Stimulated activated CD4-positive, alpha-beta T cell treated with anti-CD3 and anti-CD28 coated beads, Interleukin-4, amount 100 ng/mL, for 48 hours (primary cell): ENCODE results near the gene B4GALT3.
A peak's percentile ranks its signal among the peaks of the same experiment; 100 is the strongest.

Experiments used
- DNase-seq, 2 donors: peaks; one replicate each; pipeline ENCODE4 v3.0.0-alpha.2; 2020; ENCODE audit warnings: low read depth in 2 of 2

B4GALT3 gene

DNA sequence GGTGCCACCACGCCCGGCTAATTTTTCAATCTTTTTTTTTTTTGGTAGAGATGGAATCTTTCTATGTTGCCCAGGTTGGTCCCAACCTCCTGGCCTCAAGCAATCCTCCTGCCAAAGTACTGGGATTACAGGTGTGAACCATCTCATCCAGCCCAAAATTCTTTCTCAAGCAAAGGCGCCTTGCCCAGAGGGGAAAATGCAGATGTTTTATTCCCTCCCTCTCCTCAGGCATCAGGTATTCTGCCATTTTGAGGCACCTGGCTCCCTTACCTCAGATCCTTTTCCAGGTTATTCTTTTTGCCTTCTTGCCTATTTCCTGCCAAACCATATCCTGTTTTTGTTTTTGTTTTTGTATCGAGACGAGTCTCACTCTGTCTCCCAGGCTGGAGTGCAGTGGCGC is 11.1 kb upstream of the B4GALT3 start:
- no peak for DNase-seq

- DNase-seq = no peak
These were observed 10.0 kb upstream of the B4GALT3 start for GRCh38 chr1:161187311-161187710.

GRCh38 chr1:161185732-161186311 is 8.5 kb upstream of the B4GALT3 start:
- DNase-seq = no peak

DNA sequence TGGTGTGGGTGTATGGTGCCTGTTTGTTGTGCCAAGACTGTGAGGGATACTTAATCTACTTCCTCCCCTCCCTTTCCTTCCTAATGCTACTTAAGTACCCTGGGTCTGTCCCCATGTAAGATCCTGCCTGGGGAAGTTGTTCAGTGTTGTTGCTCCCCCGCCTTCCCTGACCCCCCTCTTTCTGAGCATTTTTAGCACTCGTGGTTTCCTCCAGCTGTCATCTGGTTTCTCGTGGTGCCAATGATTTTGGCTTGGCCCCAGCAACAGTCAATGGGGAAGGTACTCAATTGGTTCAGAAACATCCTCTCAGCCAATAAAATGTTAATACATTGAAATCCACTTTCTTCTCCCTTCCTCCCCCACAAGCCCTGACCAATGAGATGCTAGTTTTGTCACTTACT is 8.0 kb upstream of the B4GALT3 start:
- DNase-seq = peak; percentile 42 to 56

- peak in 1 of 2 donors; percentile 54 for DNase-seq
These were observed 4.9 kb upstream of the B4GALT3 start for GRCh38 chr1:161182214-161182613.

DNA sequence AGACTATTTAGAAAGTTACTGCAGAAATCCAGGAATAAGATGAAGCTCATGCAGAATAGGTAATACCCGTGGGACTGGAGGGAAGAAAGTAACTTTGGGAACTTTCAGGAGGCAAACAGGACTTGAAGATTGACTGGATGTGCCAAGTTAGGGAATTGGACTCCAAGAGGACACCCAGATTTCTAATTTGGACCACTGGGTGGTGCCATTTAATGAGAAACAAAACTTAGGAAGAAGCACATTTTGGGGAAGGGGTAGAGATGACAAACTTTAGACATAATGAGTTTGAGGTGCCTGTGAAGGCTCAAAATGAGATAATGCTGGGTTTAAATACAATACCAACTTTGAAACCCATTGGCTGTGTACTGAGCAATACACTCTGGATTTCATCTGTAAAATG is 3.3 kb upstream of the B4GALT3 start:
- no peak for DNase-seq

DNA sequence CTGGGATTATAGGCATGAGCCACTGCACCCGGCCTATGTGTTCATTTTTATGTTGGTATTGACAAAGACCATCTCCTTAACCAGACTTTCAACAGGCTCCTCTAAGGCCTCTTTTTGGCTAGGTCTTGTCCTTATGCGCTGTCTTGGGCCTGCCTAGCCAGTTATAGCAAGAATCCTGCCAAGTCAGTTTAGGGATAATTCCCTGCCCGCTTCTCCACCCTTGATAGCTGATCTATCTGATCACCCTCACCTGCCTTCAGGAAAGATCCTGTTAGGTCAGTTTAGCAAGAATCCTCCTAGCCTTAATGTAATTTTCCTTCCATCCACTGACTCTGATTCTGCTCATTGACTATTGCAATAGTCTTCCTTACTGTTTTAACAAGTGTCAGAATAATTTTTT is 2.4 kb upstream of the B4GALT3 start:
- DNase-seq = no peak

- DNase-seq = no peak
These were observed 583 bp upstream of the B4GALT3 start for GRCh38 chr1:161177936-161178244.

DNA sequence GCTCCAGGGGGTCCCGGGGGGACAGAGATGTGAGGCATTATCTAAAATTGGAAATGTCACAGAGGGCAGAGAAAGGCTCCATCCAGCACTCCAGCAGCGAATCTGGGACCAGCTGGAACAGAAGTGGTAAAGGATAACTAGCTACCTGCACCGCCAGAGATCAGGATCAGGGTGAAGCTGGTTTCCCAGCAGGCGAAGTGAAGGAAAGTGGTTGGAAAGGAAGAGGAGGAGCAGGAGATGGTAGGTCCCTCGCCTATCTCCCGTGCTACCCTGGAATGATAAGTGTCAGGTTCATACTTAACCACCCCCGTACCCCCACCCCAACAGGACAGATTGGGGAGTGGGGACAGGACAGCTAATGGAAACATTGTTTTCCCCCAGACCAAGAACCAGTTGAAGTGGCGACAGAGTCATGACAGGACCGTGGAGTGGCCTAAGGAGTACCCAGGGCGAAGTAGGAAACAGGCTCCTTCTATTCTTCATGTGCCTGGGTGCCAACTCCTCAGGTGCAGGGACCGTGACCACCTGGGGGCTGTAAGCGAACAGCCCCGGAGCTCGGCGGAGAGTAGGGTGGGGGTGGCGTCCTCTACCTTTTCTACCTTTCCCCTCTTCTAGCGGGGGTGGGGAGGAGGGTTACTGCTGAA is 717 bp downstream of the B4GALT3 start:
- no peak for DNase-seq

- no peak for DNase-seq
These were observed 1.4 kb downstream of the B4GALT3 start for GRCh38 chr1:161175771-161176453.

DNA sequence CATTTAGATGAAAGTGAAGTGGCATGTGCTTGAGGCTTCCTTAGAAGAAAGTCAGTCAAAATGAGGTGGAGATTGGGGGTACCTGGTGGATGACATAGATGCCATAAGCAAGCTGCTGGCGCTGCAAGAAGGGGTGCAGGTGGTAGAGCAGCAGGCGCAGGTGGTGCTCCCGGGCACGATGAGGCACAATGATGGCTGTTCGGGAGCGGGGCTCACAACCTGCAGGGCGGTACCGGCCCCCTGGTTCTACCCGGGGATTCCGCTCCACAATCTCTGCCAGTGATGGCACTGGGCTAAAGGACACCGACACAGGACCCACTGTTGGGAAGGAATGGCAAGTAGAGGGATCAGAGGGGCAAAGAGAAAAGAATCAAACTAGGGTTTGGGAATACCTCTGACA is 2.4 kb downstream of the B4GALT3 start:
- no peak for DNase-seq

DNA sequence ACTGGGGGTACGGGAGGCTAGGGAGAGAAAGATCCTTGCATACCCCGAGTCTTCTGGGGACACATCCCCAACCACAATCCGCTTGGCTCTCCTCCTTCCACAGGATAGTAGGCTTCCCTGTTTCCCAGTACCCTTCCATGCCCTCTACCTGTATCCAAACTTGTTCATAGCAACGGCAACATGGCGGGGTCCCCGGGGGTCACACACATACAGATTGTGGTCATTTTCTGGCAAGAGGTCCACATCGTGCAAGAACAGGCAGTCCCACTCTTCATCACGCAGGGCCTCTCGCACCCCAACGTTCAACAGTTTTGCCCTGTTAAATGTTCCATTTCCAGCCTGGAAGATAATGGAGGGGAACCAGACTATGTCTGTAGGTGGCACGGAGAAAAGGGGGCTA is 3.6 kb downstream of the B4GALT3 start:
- DNase-seq = no peak

- no peak for DNase-seq
These were observed 4.4 kb downstream of the B4GALT3 start for GRCh38 chr1:161172776-161173376.

GRCh38 chr1:161172349-161172748 is 5.0 kb downstream of the B4GALT3 start:
- DNase-seq = no peak

GRCh38 chr1:161171696-161172095 is 5.6 kb downstream of the B4GALT3 start:
- no peak for DNase-seq

- DNase-seq = no peak
These were observed 6.1 kb downstream of the B4GALT3 start for GRCh38 chr1:161171191-161171590.

GRCh38 chr1:161168906-161169305 is 8.4 kb downstream of the B4GALT3 start:
- no peak for DNase-seq

DNA sequence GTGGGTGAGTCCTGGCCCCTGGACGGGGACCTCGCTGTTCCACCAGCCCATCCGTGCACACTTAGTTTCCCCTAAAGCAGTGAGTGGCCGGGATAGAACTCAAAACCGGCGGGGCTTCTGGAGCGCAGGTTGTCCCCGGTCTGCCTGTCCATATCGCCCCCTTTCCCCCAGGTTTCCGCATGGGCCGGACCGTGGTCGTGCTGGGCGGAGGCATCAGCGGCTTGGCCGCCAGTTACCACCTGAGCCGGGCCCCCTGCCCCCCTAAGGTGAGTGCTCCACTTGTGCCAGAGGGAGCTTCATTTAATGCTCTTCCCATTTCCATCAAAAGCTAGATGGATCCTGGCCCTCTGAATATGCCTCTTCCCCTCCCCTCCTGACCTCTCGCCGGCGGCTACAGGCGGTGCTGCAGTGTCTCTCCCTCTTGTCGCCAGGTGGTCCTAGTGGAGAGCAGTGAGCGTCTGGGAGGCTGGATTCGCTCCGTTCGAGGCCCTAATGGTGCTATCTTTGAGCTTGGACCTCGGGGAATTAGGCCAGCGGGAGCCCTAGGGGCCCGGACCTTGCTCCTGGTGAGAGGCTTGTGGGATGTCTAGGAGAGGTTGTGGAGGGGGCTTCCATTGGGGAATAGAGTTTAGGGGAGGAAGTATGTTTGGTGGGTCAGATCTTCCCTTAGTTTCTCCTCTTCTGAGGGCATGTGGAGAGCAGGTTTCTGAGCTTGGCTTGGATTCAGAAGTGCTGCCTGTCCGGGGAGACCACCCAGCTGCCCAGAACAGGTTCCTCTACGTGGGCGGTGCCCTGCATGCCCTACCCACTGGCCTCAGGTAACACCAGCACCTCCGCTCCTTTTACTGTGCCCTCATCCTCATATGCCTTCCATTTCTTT is 10.4 kb downstream of the B4GALT3 start:
- no peak for DNase-seq

DNA sequence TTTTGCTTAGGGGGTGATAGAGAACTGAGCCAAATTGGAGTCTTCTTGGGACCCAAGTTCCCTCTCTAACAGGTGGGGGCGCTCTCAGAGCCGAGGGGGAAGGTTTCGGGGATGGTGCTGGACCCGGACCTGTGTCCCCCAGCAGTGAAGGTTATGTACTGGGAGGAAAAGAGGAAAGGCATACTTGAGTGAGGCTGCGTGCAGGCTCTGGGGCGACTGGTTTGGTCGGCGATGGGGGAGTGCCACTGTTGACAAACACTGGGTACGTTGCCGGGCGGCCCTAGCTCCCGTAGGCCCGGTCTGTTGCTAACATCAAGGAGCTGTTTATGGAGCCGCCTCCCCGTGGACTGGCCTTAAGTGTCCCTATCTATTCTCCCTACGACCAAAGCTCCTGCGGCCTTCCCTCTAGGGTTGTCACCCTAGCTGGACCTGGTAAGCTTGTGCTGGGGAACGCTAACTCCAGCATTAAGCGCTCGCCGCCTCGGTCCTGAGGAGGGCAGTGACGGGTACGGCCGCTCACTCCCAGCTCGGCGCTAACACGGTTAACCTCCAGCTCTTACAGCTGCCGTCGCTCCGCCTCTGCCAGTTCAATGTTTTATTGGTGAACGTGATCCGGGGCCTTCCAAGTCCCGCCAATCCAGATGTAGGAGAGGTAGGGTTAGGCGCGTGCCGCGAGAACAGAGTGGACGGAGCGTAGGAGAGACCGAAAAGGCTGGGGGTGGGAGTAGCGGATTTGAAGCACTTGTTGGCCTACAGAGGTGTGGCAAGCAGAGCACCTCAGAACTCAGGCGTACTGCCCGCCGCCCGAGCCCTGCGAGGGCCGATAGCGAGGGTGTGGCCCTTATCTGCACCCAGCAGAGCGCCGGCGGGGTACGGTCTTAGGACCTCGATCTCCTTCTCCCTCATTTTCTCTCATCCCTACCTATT is 11.3 kb downstream of the B4GALT3 start, which contains the start of gene PPOX:
Gene PPOX (plus strand): TSS at position 685 of the 927 bp plus-strand sequence. CDS start 422 bp downstream, outside the sequence.
- DNase-seq = peak; percentile 74 to 90

- no peak for DNase-seq
These were observed 12.3 kb downstream of the B4GALT3 start for GRCh38 chr1:161164901-161165610.
